ENCODE measurements around the gene CYSTM1.
A peak's percentile ranks its signal among the peaks of the same experiment; 100 is the strongest.

The CYSTM1 gene

GRCh38 chr5:140248414-140248813, 73.4 kb downstream of the CYSTM1 start:
- TF ChIP-seq, protein P1, sequence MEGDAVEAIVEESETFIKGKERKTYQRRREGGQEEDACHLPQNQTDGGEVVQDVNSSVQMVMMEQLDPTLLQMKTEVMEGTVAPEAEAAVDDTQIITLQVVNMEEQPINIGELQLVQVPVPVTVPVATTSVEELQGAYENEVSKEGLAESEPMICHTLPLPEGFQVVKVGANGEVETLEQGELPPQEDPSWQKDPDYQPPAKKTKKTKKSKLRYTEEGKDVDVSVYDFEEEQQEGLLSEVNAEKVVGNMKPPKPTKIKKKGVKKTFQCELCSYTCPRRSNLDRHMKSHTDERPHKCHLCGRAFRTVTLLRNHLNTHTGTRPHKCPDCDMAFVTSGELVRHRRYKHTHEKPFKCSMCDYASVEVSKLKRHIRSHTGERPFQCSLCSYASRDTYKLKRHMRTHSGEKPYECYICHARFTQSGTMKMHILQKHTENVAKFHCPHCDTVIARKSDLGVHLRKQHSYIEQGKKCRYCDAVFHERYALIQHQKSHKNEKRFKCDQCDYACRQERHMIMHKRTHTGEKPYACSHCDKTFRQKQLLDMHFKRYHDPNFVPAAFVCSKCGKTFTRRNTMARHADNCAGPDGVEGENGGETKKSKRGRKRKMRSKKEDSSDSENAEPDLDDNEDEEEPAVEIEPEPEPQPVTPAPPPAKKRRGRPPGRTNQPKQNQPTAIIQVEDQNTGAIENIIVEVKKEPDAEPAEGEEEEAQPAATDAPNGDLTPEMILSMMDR (IDR thresholded peaks at IDR 0.05; ENCODE audit: low read depth, low read length), result no peak
- TF ChIP-seq MYC (IDR thresholded peaks at IDR 0.05; ENCODE audit: low read depth, low read length), result no peak
- DNase-seq (ENCODE audit: low read depth), result no peak
- H3K4me3 ChIP-seq (ENCODE audit: low read depth, low read length), result no peak overlapping the region

GRCh38 chr5:140249536-140249935, 74.5 kb downstream of the CYSTM1 start:
- no peak for TF ChIP-seq POLR2A (IDR thresholded peaks at IDR 0.05; ENCODE audit: extremely low read depth, insufficient read length)
- H3K4me3 ChIP-seq (ENCODE audit: low read depth, low read length), result no peak overlapping the region
- no peak for DNase-seq (ENCODE audit: low read depth)

GRCh38 chr5:140250386-140250785, 75.4 kb downstream of the CYSTM1 start:
- DNase-seq (ENCODE audit: low read depth), result no peak
- TF ChIP-seq, protein P2, sequence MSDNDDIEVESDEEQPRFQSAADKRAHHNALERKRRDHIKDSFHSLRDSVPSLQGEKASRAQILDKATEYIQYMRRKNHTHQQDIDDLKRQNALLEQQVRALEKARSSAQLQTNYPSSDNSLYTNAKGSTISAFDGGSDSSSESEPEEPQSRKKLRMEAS (IDR thresholded peaks at IDR 0.05; ENCODE audit: low read depth, low read length), result no peak
- TF ChIP-seq, protein P1 (IDR thresholded peaks at IDR 0.05; ENCODE audit: low read depth, low read length), result no peak
- TF ChIP-seq MYC (IDR thresholded peaks at IDR 0.05; ENCODE audit: low read depth, low read length), result no peak
- TF ChIP-seq POLR2A (IDR thresholded peaks at IDR 0.05; ENCODE audit: extremely low read depth, insufficient read length), result no peak
- H3K4me3 ChIP-seq (ENCODE audit: low read depth, low read length), result no peak overlapping the region

- TF ChIP-seq, protein P1 (IDR thresholded peaks at IDR 0.05; ENCODE audit: low read depth, low read length), result no peak
- TF ChIP-seq MYC (IDR thresholded peaks at IDR 0.05; ENCODE audit: low read depth, low read length), result no peak
- DNase-seq (ENCODE audit: low read depth), result peak; percentile 85
- no peak overlapping the region for H3K4me3 ChIP-seq (ENCODE audit: low read depth, low read length)
These were observed 76.6 kb downstream of the CYSTM1 start for GRCh38 chr5:140251527-140251973.

DNA sequence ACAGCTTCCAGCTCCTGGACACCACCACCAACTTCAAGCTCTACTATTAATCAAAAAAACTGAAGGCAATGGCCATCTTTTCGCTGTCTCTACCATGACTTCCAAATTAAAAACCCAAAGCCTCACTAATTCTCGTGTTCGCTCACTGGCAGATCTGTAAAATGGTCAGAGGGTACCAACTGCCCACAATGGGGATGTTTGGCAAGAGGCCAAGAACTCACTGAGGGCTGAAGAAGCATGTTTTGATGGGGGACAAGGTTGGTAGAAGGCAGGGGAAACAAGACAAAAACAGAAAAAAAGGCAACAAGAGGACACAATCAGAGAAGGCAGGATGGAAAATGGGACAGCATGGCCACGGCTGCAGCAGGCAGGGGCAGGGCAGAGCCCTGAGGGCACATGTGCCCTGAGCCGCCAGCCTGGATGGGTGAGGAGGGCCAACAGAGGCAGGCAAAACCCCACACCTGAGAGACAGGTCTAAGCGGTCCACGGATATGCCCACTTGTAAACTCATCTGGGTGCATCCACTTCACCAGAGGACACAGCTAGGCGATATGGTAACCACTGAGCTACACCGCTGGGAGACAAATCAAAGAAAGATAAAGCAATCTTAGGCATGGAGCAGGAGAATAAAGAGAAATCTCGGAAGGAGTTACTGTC, 77.6 kb downstream of the CYSTM1 start:
- H3K4me3 ChIP-seq (ENCODE audit: low read depth, low read length), result no peak overlapping the region
- TF ChIP-seq, protein P2 (IDR thresholded peaks at IDR 0.05; ENCODE audit: low read depth, low read length), result no peak
- TF ChIP-seq, protein P1 (IDR thresholded peaks at IDR 0.05; ENCODE audit: low read depth, low read length), result no peak
- TF ChIP-seq MYC (IDR thresholded peaks at IDR 0.05; ENCODE audit: low read depth, low read length), result no peak
- no peak for TF ChIP-seq POLR2A (IDR thresholded peaks at IDR 0.05; ENCODE audit: extremely low read depth, insufficient read length)
- no peak for DNase-seq (ENCODE audit: low read depth)

DNA sequence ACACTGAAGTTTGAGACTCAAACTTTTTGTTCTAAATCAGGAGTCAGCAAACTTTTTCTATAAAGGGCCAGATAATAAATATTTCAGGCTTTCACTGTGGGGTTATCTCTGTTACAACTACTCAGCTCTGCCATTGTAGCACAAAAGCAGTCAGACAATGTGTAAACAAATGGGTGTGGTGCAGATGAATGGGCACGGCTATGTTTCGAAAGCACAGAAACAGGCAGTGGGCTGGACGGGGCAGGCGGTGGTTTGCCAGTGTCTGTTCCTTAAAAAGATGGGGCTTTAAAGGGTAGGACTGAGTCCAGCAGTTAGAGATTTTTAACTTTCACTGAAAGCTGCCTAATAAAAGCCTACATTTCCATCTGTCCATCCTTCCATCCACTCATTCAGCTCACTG, 79.0 kb downstream of the CYSTM1 start:
- no peak for DNase-seq (ENCODE audit: low read depth)
- no peak overlapping the region for H3K4me3 ChIP-seq (ENCODE audit: low read depth, low read length)
- TF ChIP-seq, protein P1 (IDR thresholded peaks at IDR 0.05; ENCODE audit: low read depth, low read length), result no peak
- TF ChIP-seq MYC (IDR thresholded peaks at IDR 0.05; ENCODE audit: low read depth, low read length), result no peak
- no peak for TF ChIP-seq POLR2A (IDR thresholded peaks at IDR 0.05; ENCODE audit: extremely low read depth, insufficient read length)
- TF ChIP-seq, protein P2 (IDR thresholded peaks at IDR 0.05; ENCODE audit: low read depth, low read length), result no peak

Measured in NB4 (cell line).